Small intestine (tissue), 7 donors: ENCODE measurements around the gene HOXD12. TPM values are rescaled to one million over a fixed set of nuclear protein-coding genes. Genes with fewer than 3 reads are reported as not detected.

ENCODE experiments used
- DNase-seq, 2 donors: peaks; one replicate each; pipeline versions ENCODE4 v3.0.0 to v3.0.0-alpha.2; 2013
- FAIRE-seq: peaks from 2 replicates; lab custom pipeline; 2012; peaks lifted over from hg19 to GRCh38; lab: Jason Lieb, UNC
- H3K27ac ChIP-seq, 3 donors: one replicate each; pipeline ENCODE4 v1.5.1; 2013; ENCODE audit warnings: low read length in 2 of 3, mild to moderate bottlenecking in 2 of 3, control low read depth in 1 of 3, inconsistent platforms in 1 of 3, low read depth in 1 of 3, moderate library complexity in 1 of 3
- H3K27me3 ChIP-seq, 3 donors: one replicate each; pipeline ENCODE4 v1.6.1; 2013; ENCODE audit warnings: low read length in 3 of 3, inconsistent platforms in 1 of 3; ENCODE audit not compliant: control insufficient read depth in 3 of 3, insufficient read depth in 3 of 3
- H3K36me3 ChIP-seq, 3 donors: one replicate each; pipeline ENCODE4 v1.6.1; 2013; ENCODE audit warnings: low read length in 3 of 3, inconsistent platforms in 1 of 3, low read depth in 1 of 3, mild to moderate bottlenecking in 1 of 3, moderate library complexity in 1 of 3; ENCODE audit not compliant: control insufficient read depth in 3 of 3, insufficient read depth in 2 of 3
- H3K4me1 ChIP-seq, 3 donors: one replicate each; pipeline ENCODE4 v1.6.1; 2013; ENCODE audit warnings: low read length in 2 of 3, inconsistent platforms in 1 of 3, low read depth in 1 of 3, mild to moderate bottlenecking in 1 of 3, moderate library complexity in 1 of 3; ENCODE audit not compliant: control insufficient read depth in 3 of 3, insufficient read depth in 2 of 3
- H3K4me3 ChIP-seq, 3 donors: one replicate each; pipeline ENCODE4 v1.5.1; 2013; ENCODE audit warnings: low read length in 3 of 3, control low read depth in 1 of 3, inconsistent platforms in 1 of 3, low read depth in 1 of 3, mild to moderate bottlenecking in 1 of 3, moderate library complexity in 1 of 3
- H3K9me3 ChIP-seq, 2 donors: one replicate each; pipeline ENCODE4 v1.6.1; 2013; ENCODE audit warnings: low read depth in 1 of 2, low read length in 1 of 2; ENCODE audit not compliant: control insufficient read depth in 2 of 2, insufficient read depth in 1 of 2
- WGBS, 3 donors: extraction: QIAGEN DNeasy Blood & Tissue Kit; methylation state at CpG; one replicate each; pipeline ENCODE4 v1.1.7; 2013; 5-methylcytosine and 5-hydroxymethylcytosine counted together
- polyA plus RNA-seq, 4 donors: library from polyadenylated mRNA; stranded (reverse) in 3 of 4; unstranded in 1 of 4; fragments of 200-250 nt in 3 of 4; fragments of 120-200 nt in 1 of 4; gene quantifications; one replicate each; pipeline versions ENCODE4 v1.2.1 to v1.2.3, GENCODE V29; 2013
- donor health status: healthy with polysubstance abuse.
- donor health status: control.
- donor health status: control.
- donor health status: Bipolar disorder and iron deficiency.
- donor health status: healthy.

The HOXD12 gene
- polyA plus RNA-seq, 4 donors, result not detected

- Histone ChIP-seq H3K36me3 (no peaks in the 10 kb centered on the region), H3K27ac (no peak overlapping the region), H3K9me3 (peaks cover 0 to 8% of the 10 kb centered on the region in 2 donors), H3K4me3 (no peak overlapping the region), H3K4me1 (peaks cover 0 to 9% (median 0%) of the 10 kb centered on the region in 3 donors), H3K27me3 (peaks cover 21 to 100% (median 76%) of the 10 kb centered on the region in 3 donors)
- WGBS, 3 donors, result 10 to 14% (median 12%) methylated on average over 51 to 58 of the region's 58 CpGs
- FAIRE-seq (no peak), DNase-seq (no peak)
Observed at GRCh38 chr2:176071330-176072291, 28.0 kb upstream of the HOXD12 start.

- Histone ChIP-seq H3K36me3 (no peaks in the 10 kb centered on the region), H3K27me3 (peaks cover 15 to 98% (median 70%) of the 10 kb centered on the region in 3 donors), H3K4me1 (peaks cover 0 to 9% (median 0%) of the 10 kb centered on the region in 3 donors), H3K4me3 (no peak overlapping the region), H3K9me3 (peaks cover 0 to 8% of the 10 kb centered on the region in 2 donors), H3K27ac (no peak overlapping the region)
- DNase-seq (no peak), FAIRE-seq (no peak)
- 27 to 29% (median 28%) methylated on average over 5 of the region's 5 CpGs for WGBS, 3 donors
Observed at GRCh38 chr2:176072292-176072669, 27.3 kb upstream of the HOXD12 start.

- peaks cover 0 to 8% of the 10 kb centered on the region in 2 donors for H3K9me3 ChIP-seq
- peaks cover 15 to 90% (median 62%) of the 10 kb centered on the region in 3 donors for H3K27me3 ChIP-seq
- 3 to 7% (median 5%) methylated on average over 29 of the region's 29 CpGs for WGBS, 3 donors
- no peak overlapping the region for H3K27ac ChIP-seq
- H3K36me3 ChIP-seq, result no peaks in the 10 kb centered on the region
- FAIRE-seq, result no peak
- no peak overlapping the region for H3K4me3 ChIP-seq
- peaks cover 0 to 4% (median 0%) of the 10 kb centered on the region in 3 donors for H3K4me1 ChIP-seq
- DNase-seq, result no peak
Observed at GRCh38 chr2:176072951-176073904, 26.4 kb upstream of the HOXD12 start.

- WGBS, 3 donors, result 17 to 21% (median 20%) methylated on average over 7 of the region's 7 CpGs
- FAIRE-seq, result no peak
Observed at GRCh38 chr2:176074919-176075425, 24.6 kb upstream of the HOXD12 start.

GRCh38 chr2:176075481-176075880 lies 24.1 kb upstream of the HOXD12 start:
- no peaks in the 10 kb centered on the region for H3K36me3 ChIP-seq
- DNase-seq, result no peak
- WGBS, 3 donors, result 8 to 14% (median 11%) methylated on average over 15 of the region's 15 CpGs
- FAIRE-seq, result no peak
- peaks cover 15 to 88% (median 62%) of the 10 kb centered on the region in 3 donors for H3K27me3 ChIP-seq
- H3K4me3 ChIP-seq, result no peak overlapping the region
- peaks cover 0 to 4% (median 0%) of the 10 kb centered on the region in 3 donors for H3K4me1 ChIP-seq
- no peak overlapping the region for H3K27ac ChIP-seq
- peaks cover 0 to 8% of the 10 kb centered on the region in 2 donors for H3K9me3 ChIP-seq

More at GRCh38 chr2:176074919-176075425, 24.6 kb upstream of the HOXD12 start:
- H3K4me3 ChIP-seq, result no peak overlapping the region
- H3K9me3 ChIP-seq, result peaks cover 0 to 8% of the 10 kb centered on the region in 2 donors
- H3K27ac ChIP-seq, result no peak overlapping the region
- peaks cover 15 to 90% (median 63%) of the 10 kb centered on the region in 3 donors for H3K27me3 ChIP-seq
- no peaks in the 10 kb centered on the region for H3K4me1 ChIP-seq
- no peaks in the 10 kb centered on the region for H3K36me3 ChIP-seq
- DNase-seq, result no peak

GRCh38 chr2:176076063-176076462 lies 23.5 kb upstream of the HOXD12 start:
- Histone ChIP-seq H3K9me3 (peaks cover 0 to 11% of the 10 kb centered on the region in 2 donors), H3K4me1 (peaks cover 0 to 4% (median 0%) of the 10 kb centered on the region in 3 donors), H3K27ac (no peak overlapping the region), H3K36me3 (no peaks in the 10 kb centered on the region), H3K4me3 (no peak overlapping the region), H3K27me3 (peaks cover 18 to 88% (median 62%) of the 10 kb centered on the region in 3 donors)
- DNase-seq (no peak), FAIRE-seq (no peak)
- WGBS, 3 donors, result 13 to 26% (median 22%) methylated on average over 7 of the region's 7 CpGs

- FAIRE-seq, result no peak
- H3K27me3 ChIP-seq, result peaks cover 15 to 88% (median 61%) of the 10 kb centered on the region in 3 donors
- peaks cover 0 to 13% of the 10 kb centered on the region in 2 donors for H3K9me3 ChIP-seq
- no peaks in the 10 kb centered on the region for H3K36me3 ChIP-seq
- H3K27ac ChIP-seq, result no peak overlapping the region
- H3K4me3 ChIP-seq, result no peak overlapping the region
- peaks cover 0 to 4% (median 0%) of the 10 kb centered on the region in 3 donors for H3K4me1 ChIP-seq
- WGBS, 3 donors, result 5 to 15% (median 9%) methylated on average over 2 of the region's 2 CpGs
- DNase-seq, result no peak
Observed at GRCh38 chr2:176076796-176077195, 22.8 kb upstream of the HOXD12 start.
